Stimulated activated CD4-positive, alpha-beta T cell treated with anti-CD3 and anti-CD28 coated beads, Interleukin-4, amount 100 ng/mL, for 48 hours (primary cell): ENCODE measurements around the gene ACTR10.

Source experiments
- DNase-seq, 2 donors: peaks; one replicate each; pipeline ENCODE4 v3.0.0-alpha.2; 2020; ENCODE audit warnings: low read depth in 2 of 2

ACTR10 gene

DNA sequence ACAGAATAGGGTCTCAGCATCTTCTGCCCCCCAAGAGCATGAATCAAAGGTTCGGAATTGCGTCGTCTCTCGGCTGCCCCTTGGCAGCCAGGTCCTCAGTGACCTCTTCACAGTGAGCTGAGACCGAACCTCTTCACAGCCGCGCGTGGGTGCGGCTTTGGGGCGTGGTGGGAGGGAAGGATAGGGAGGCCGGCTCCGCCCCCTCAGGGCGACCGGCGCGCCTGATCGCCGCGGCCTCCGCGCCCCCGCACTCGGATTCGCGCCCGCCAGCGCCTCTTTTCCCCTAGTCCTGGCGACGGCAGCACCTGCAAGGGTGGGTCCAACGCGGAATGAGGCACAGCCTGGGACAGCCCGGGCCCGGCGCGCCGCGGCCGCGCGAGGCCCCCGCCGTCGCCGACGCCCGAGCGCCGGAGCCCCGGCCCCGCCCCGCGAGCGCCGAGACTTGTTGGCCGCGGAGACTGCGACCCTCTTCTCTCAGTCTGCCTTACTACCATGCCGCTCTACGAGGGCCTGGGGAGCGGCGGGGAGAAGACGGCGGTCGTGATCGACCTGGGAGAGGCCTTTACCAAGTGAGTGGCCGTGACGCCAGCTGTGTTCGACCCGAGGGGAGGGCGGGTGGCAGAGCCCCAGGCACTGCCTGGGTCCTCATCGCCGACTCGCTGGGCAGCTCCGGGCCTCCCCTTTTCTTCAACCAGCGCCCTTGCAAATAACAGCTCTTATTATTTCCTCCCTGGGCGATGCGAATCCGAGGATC is at the start of gene ACTR10:
ACTR10 (plus strand) TSS at position 424 of the 754 bp plus-strand sequence; CDS start at position 493, 69 bp downstream.
- peak; percentile 82 to 85 for DNase-seq

GRCh38 chr14:58150243-58150805 is 49.6 kb upstream of the ACTR10 start:
- no peak for DNase-seq

DNA sequence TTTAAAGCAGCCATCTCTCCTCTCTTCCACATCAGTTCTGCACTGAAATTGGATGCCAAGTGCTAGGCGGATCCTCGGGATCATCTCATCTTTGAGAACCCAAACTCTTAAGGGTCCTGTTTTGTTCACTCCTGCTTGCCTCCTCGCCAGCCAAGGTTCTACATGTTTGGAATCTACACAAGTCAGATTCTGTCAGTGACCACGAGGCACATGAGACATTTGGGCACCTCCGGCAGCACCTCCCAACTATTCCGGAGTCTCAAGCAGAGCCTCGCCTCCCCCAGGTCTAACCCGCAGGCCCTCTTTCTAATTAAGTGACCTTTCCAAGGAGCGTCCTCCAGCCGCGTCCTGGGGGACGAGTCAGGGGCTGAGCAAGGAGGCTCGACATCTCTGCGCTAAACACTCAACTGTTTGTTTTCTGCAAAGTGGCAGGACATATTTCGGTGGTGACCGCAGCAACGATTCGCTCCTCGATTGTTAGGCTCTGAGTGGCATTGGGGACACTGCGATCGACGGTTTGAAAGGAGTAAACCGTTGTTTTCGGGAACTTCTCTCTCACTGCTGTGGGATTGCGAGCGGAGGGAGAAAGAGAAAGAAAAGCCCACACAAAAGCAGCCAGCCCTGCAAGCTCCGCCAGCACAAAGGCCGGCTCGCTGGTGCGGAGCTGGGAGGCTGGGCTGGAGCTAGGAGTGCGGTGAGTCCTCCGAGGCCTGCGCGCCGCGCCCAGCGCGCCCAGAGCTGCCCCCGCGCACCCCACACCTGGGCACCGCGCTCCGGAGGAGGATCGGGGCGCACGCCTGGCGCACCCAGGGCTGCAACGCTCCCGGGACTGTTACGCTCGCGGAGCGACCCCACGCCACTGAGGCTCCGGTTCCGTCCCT is 48.6 kb upstream of the ACTR10 start:
- DNase-seq = no peak

DNA sequence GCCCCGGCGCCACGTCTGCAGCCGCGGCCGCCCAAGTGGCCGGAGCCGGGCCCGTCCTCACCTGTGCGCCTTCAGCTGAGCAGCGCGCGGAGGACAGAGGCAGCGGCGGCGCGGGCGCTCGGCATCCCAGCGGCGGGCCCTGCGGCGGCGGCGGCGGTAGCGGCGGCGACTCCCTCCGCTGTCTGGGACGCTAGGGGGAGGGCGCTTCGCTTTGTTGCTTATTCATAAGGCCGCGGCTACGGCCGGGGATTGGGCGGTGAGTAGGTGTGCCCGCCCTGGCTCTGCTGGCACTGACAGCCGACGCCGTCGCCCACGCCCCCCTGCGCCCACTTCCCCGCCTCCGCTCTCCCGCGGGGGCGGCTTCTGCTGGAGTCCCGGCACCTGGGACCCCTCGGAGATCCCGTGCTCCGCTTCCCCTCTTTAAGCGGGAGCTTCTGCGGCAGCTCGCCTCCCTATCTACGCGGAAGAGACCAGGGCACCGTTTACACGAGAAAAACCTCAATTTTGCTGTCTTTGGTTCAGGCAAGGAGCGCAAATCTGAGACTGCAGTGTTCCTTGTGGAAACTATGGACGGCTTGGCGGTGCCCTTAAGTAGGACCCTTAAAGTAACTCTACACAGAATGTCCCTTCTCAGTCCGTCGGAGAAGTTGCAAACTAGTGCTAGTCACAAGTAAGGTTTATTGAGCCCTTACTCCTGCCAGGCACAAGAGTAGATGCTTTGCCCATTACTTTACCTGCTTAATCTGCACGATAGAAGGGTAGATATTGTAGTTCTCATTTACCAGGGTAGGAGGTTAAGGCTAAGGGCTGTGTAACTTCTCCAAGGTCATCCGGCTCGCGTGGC is 47.7 kb upstream of the ACTR10 start, which contains the start of gene ARMH4:
ARMH4 (minus strand) TSS at position 200 of the 844 bp plus-strand sequence. CDS start 12,855 bp downstream, outside the sequence.
- peak; percentile 43 to 51 for DNase-seq

- no peak for DNase-seq
These were observed 39.4 kb upstream of the ACTR10 start for GRCh38 chr14:58160561-58160960.

DNA sequence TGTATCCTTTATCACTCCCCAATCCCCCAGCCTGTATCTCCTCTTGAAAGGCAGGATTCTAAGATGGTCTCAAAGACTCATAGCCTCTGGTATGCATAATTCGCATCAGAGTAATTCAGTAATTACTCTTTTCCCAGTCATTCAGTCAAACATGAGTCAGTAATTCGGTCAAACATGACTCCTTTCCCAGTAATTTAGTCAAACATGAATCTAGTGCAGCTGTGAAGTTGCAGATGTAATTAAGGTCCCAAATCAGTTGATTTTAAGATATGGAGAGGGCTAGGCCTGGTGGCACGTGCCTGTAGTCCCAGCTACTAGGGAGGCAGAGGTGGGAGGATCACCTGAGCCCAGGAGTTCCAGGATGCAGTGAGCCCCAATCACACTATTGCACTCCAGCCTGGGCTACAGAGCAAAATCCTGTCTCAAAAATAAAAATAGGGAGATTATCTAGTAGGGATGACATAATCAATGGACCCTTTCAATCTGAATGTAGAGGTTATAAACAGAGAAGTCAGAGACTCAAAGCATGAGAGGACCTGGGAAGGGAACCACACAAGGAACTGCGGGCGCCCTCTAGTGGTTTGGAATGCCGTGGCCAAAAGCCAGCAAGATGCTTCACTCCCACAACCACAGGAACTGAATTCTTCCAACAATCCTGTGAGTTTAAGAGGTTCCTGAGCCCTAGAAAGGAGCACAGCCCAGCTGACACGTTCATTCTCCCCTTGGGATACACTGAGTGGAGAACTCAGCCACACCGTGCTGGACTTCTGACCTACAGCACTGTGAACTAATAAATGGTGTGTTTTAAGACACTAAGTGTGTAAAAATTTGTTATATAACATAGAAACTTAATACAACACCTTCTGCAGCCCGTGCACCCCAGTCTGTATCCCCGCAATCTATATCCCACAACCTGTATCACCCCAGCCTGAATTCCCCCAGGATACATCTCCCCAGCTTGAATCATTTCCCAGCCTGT is 33.7 kb upstream of the ACTR10 start:
- DNase-seq = peak; percentile 69 to 85

DNA sequence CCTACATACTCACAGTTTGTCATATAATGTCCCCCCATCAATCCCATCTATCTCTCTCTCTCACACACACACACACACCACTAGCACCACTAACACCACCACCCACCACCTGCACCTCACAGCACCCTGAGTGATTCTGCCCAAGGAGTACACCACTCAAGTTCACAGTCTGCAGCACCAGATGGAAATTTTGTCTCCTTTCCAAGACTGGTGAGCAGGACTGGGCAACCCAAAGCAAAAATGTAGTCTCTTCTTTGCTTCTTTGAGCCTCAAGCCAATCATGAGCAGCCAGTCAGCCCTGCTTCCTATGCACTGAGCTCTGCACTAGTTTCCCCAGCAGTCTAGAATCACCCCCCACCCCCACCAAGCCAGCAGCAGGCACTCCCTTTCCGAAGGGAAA is 32.9 kb upstream of the ACTR10 start:
- DNase-seq = no peak

DNA sequence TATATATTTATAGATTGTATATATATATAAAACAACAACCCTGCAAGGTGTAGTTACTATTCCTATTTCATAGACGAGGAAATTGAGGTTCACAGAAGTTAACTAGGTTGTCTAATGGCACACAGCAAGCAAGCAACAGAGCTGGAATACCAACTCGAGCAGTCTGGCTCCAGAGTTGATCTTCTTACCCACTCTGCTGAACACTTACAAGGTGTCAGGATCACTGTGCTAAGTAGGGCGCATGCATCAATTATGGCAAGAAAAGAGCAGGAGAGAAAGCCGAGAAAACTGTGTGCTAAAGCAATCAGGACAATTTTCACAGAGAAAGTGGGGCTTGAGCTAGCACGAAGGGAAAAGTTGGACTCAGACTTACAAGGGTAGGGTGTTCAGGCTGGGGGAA is 32.1 kb upstream of the ACTR10 start:
- no peak for DNase-seq

- peak; percentile 29 to 45 for DNase-seq
These were observed 28.9 kb upstream of the ACTR10 start for GRCh38 chr14:58171090-58171489.

- no peak for DNase-seq
These were observed 22.8 kb upstream of the ACTR10 start for GRCh38 chr14:58177125-58177524.

- no peak for DNase-seq
These were observed 10.8 kb upstream of the ACTR10 start for GRCh38 chr14:58189176-58189575.

GRCh38 chr14:58191763-58192601 is 8.0 kb upstream of the ACTR10 start:
- no peak for DNase-seq

- DNase-seq = no peak
These were observed 6.4 kb upstream of the ACTR10 start for GRCh38 chr14:58193542-58193941.

DNA sequence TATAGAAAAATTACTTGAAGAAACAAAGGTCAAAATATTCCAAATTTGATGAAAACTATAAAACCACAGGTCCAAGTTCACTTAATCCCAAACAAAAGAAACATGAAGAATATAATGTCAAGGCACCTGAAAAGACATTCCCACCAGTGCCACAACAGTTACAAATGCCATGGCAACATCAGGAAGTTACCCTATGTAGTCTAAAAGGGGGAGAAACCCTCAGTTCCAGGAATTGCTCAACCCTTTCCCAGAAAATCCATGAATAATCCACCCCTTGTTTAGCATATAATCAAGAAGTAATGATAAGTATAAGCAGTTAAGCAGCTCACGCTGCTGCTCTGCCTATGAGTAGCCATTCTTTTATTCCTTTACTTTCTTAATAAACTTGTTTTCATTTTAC is 3.8 kb upstream of the ACTR10 start:
- no peak for DNase-seq

DNA sequence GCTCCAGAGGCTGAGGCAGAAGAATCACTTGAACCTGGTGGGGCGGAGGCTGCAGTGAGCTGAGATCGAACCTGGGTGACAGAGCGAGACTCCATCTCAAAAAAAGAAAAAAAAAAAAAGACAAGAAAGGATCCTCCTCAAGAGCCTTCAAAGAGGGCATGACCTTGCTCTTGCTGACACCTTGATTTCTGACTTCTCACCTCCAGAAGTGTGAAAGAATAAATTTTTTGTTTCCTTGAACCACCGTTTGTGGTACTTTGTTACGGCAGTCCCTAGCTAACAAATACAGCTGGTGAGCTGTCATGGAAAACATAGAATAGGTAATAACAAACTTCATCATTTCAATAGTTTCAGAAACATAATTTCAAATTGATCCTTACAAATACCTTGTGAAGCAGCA is 1.9 kb upstream of the ACTR10 start:
- DNase-seq = no peak

GRCh38 chr14:58200480-58200841 is 512 bp downstream of the ACTR10 start:
- DNase-seq = no peak

DNA sequence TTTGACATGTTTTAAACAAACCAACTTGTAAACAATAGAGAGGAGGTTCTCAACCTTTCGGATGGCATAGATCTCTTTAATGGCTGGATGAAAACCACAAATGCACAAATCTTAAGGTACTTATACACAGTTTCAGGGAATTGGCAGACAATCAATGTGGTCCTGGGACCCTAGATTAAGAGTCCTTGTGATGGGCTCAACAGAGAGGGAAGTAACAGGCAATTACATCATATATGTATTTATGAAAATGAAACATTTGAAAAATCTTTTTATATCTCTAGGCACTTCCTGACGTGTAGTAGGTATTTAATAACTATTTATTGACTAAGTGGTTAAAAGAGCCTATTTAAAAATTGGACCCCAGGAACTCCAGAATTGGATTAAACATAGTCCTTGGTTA is 897 bp downstream of the ACTR10 start:
- DNase-seq = no peak

- DNase-seq = no peak
These were observed 13.2 kb downstream of the ACTR10 start for GRCh38 chr14:58213176-58213575.

DNA sequence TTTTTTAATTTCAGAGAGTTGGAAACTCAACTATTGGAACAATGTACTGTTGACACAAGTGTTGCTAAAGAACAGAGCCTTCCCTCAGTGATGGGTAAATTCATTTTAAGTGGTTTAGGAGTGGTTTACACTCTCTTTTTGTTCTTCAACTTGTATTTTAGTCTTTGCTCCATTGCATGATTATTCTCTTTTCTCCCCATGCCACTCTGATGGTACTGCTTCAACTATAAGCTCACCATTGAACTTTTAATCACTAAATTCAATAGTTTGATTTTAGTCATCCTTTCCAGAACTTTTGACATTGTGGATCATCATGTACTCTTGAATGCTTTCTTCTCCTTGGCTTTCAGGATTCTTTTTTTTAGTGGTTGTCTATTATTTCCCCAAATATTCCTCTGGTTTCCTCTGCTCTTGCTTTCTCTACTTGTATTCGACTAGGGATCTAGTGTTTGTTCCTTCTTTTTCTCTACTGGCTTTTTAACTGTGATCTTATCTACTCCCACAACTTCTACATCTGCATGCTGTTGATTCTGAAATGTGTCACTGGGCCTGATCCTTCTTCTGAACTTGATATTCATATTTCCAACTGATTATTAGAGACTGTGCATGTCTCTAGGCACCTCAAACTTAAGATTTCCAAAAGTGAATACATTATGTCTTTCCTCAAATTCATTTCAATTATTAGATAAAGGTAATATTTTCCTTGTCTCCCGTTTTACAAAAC is 15.4 kb downstream of the ACTR10 start:
- DNase-seq = no peak
